SK-N-SH (cell line): ENCODE results near the gene STXBP6. TPM values are rescaled to one million over a fixed set of nuclear protein-coding genes. Genes with fewer than 3 reads are reported as not detected.

Experiments
- CTCF ChIA-PET: fragments of 300-600, 350-600 bp; formaldehyde crosslinking; extraction: SDS; loops from one replicate; lab custom pipeline; 2021; lab: Yijun Ruan, JAX
- POLR2A ChIA-PET: fragments of 350-600 bp; sonication (Branson Sonifier 250); formaldehyde crosslinking; extraction: SDS; loops from one replicate; lab custom pipeline; 2020; ENCODE audit warnings: antibody characterized with exemption, inconsistent platforms; lab: Yijun Ruan, JAX
- DNase-seq: peaks from one replicate; pipeline ENCODE4 v3.0.0; 2012
- H2AFZ ChIP-seq: fragments of 200-600 bp; sonication (generic); 2 replicates; pipeline ENCODE4 v1.8.1; 2016; ENCODE audit warnings: antibody characterized with exemption, mild to moderate bottlenecking, low read depth
- H3F3A ChIP-seq: fragments of 200-600 bp; sonication (generic); replicated peaks from 2 replicates; pipeline ENCODE3; 2016; ENCODE audit warnings: antibody characterized with exemption, mild to moderate bottlenecking; ENCODE audit not compliant: insufficient read depth
- H3K27ac ChIP-seq, 2 experiments: fragments of 200-500 bp in 1 of 2; fragments of 200-600 bp in 1 of 2; sonication (Bioruptor generic) in 1 of 2; sonication (generic), shearing (Covaris generic) in 1 of 2; 2 replicates each; pipeline versions ENCODE4 v1.5.1 to v1.6.1; 2014 to 2016; ENCODE audit warnings: low read depth in 2 of 2, inconsistent platforms in 1 of 2, low read length in 1 of 2, mild to moderate bottlenecking in 1 of 2, mixed read lengths in 1 of 2
- H3K27me3 ChIP-seq: fragments of 200-600 bp; sonication (generic), shearing (Covaris generic); 2 replicates; pipeline ENCODE4 v1.6.1; 2016; ENCODE audit warnings: mixed run types; ENCODE audit not compliant: insufficient read depth
- H3K36me3 ChIP-seq, 2 experiments: fragments of 200-500 bp in 1 of 2; fragments of 200-600 bp in 1 of 2; sonication (Bioruptor generic) in 1 of 2; sonication (generic) in 1 of 2; replicated peaks in 1 of 2; 2 replicates each; pipeline versions ENCODE3 to v1.5.1; 2014 to 2016; ENCODE audit warnings: low read length in 1 of 2, mild to moderate bottlenecking in 1 of 2; ENCODE audit not compliant: insufficient read depth in 2 of 2, control insufficient read depth in 1 of 2
- H3K4me1 ChIP-seq, 2 experiments: fragments of 200-500 bp in 1 of 2; fragments of 200-600 bp in 1 of 2; sonication (Bioruptor generic) in 1 of 2; sonication (generic), shearing (Covaris generic) in 1 of 2; 2 replicates each; pipeline versions ENCODE4 v1.5.1 to v1.6.1; 2014 to 2016; ENCODE audit warnings: low read depth in 1 of 2, low read length in 1 of 2, mixed run types in 1 of 2; ENCODE audit not compliant: insufficient read depth in 2 of 2, control insufficient read depth in 1 of 2
- H3K4me2 ChIP-seq: fragments of 200-600 bp; sonication (generic), shearing (Covaris generic); 2 replicates; pipeline ENCODE4 v1.6.1; 2017; ENCODE audit warnings: mixed run types
- H3K4me3 ChIP-seq, 2 experiments: fragments of 200-500 bp in 1 of 2; fragments of 200-600 bp in 1 of 2; sonication (Bioruptor generic) in 1 of 2; sonication (generic), shearing (Covaris generic) in 1 of 2; 2 replicates each; pipeline versions ENCODE4 v1.5.1 to v1.8.1; 2014 to 2016; ENCODE audit warnings: low read depth in 2 of 2, inconsistent platforms in 1 of 2, low read length in 1 of 2, mild to moderate bottlenecking in 1 of 2, mixed read lengths in 1 of 2, moderate library complexity in 1 of 2
- H3K79me2 ChIP-seq: fragments of 200-600 bp; sonication (generic); 2 replicates; pipeline ENCODE4 v1.8.1; 2017; ENCODE audit warnings: mild to moderate bottlenecking; ENCODE audit not compliant: insufficient read depth
- H3K9ac ChIP-seq: fragments of 200-600 bp; sonication (generic); 2 replicates; pipeline ENCODE4 v1.6.1; 2017; ENCODE audit warnings: mixed run types
- H3K9me2 ChIP-seq: fragments of 200-600 bp; sonication (generic); 2 replicates; pipeline ENCODE4 v1.6.1; 2017; ENCODE audit warnings: mixed run types
- H3K9me3 ChIP-seq: fragments of 200-600 bp; sonication (generic); 2 replicates; pipeline ENCODE4 v1.6.1; 2017; ENCODE audit warnings: mixed run types, mild to moderate bottlenecking, moderate library complexity
- H4K20me1 ChIP-seq: fragments of 200-600 bp; sonication (generic); 2 replicates; pipeline ENCODE4 v1.6.1; 2017; ENCODE audit warnings: mild to moderate bottlenecking, mixed run types; ENCODE audit not compliant: insufficient read depth
- CHD2 ChIP-seq: fragments of 150-350 bp; IDR thresholded peaks from 2 replicates; pipeline ENCODE4 v1.6.1; 2018; ENCODE audit warnings: low read length; ENCODE audit not compliant: partially characterized antibody
- EZH2phosphoT487 ChIP-seq: fragments of 200-600 bp; sonication (generic); IDR thresholded peaks from 2 replicates; pipeline ENCODE4 v1.6.1; 2017; ENCODE audit warnings: low read depth, mixed run types, mild to moderate bottlenecking, antibody characterized with exemption, moderate library complexity, borderline replicate concordance
- FOXJ3 ChIP-seq: sonication (generic); formaldehyde crosslinking; IDR thresholded peaks from 2 replicates; pipeline ENCODE4 v1.5.1; 2020; ENCODE audit warnings: mild to moderate bottlenecking, missing genetic modification reagents
- FOXM1 ChIP-seq: IDR thresholded peaks from 2 replicates; pipeline ENCODE4 v1.4.0; 2012; ENCODE audit warnings: low read depth, mild to moderate bottlenecking
- GABPA ChIP-seq: IDR thresholded peaks from 2 replicates; pipeline ENCODE4 v1.4.0; 2012; ENCODE audit warnings: low read depth, mild to moderate bottlenecking
- GATA2 ChIP-seq: sonication (generic); formaldehyde crosslinking; IDR thresholded peaks from 2 replicates; pipeline ENCODE4 v1.5.0; 2020; ENCODE audit warnings: mild to moderate bottlenecking, missing genetic modification reagents
- JUND ChIP-seq: IDR thresholded peaks from 2 replicates; pipeline ENCODE4 v1.4.0; 2012
- MEF2A ChIP-seq: IDR thresholded peaks from 2 replicates; pipeline ENCODE4 v1.4.0; 2012; ENCODE audit warnings: low read depth, borderline replicate concordance
- NFIC ChIP-seq: IDR thresholded peaks from 2 replicates; pipeline ENCODE4 v1.4.0; 2012; ENCODE audit warnings: borderline replicate concordance
- NRF1 ChIP-seq: IDR thresholded peaks from 2 replicates; pipeline ENCODE4 v1.6.1; 2012; ENCODE audit warnings: low read depth, mild to moderate bottlenecking, low read length
- PBX3 ChIP-seq: IDR thresholded peaks from 2 replicates; pipeline ENCODE4; 2012
- POLR2AphosphoS5 ChIP-seq: IDR thresholded peaks from 2 replicates; pipeline ENCODE4 v1.6.1; 2012; ENCODE audit warnings: low read depth, low read length
- RCOR1 ChIP-seq: fragments of 150-350 bp; IDR thresholded peaks from 2 replicates; pipeline ENCODE4 v1.6.1; 2017; ENCODE audit warnings: antibody characterized with exemption, low read length
- RXRA ChIP-seq: IDR thresholded peaks from 2 replicates; pipeline ENCODE4 v1.4.0; 2012; ENCODE audit warnings: low read depth, mild to moderate bottlenecking, borderline replicate concordance
- SIN3A ChIP-seq: IDR thresholded peaks from 2 replicates; pipeline ENCODE4 v1.6.1; 2012; ENCODE audit warnings: low read depth, mild to moderate bottlenecking, low read length, moderate library complexity, borderline replicate concordance
- TCF12 ChIP-seq: IDR thresholded peaks from 2 replicates; pipeline ENCODE4 v1.4.0; 2012
- TEAD4 ChIP-seq: IDR thresholded peaks from 2 replicates; pipeline ENCODE4 v1.4.0; 2012; ENCODE audit warnings: mild to moderate bottlenecking, borderline replicate concordance; ENCODE audit not compliant: insufficient read depth
- YY1 ChIP-seq: IDR thresholded peaks from 2 replicates; pipeline ENCODE4 v1.4.0; 2012; ENCODE audit warnings: low read depth, mild to moderate bottlenecking
- WGBS: methylation state at CpG from one replicate; pipeline ENCODE4 v1.1.6; 2017; ENCODE audit warnings: low lambda C conversion rate; 5-methylcytosine and 5-hydroxymethylcytosine counted together
- polyA plus RNA-seq, 3 experiments: library from polyadenylated mRNA; depleted of rRNA; stranded (reverse); fragments of >200 nt; gene quantifications; 2 replicates each; pipeline ENCODE4 v1.2.3, GENCODE V29; 2012
- TF ChIP-seq, protein P1 (sequence below): IDR thresholded peaks from 2 replicates; pipeline ENCODE4 v1.4.0; 2012; ENCODE audit warnings: low read depth, borderline replicate concordance
- TF ChIP-seq, protein P2 (sequence below): IDR thresholded peaks from 2 replicates; pipeline ENCODE4 v1.4.0; 2012; ENCODE audit warnings: low read depth, borderline replicate concordance
- TF ChIP-seq, protein P3 (sequence below): IDR thresholded peaks from 2 replicates; pipeline ENCODE4 v1.4.0; 2012; ENCODE audit warnings: low read depth

STXBP6 gene
- polyA plus RNA-seq, 1 of the 3 experiments (the other 2 are of a cell fraction) = 0.16 TPM

- POLR2A ChIA-PET = no interaction called here
- peaks cover 10% of the 10 kb centered on the region; the same call in 1 of the 2 replicates for H3K27me3 ChIP-seq
- no peaks in the 10 kb centered on the region for H3K9me2 ChIP-seq
- no peak overlapping the region for H3K9ac ChIP-seq
- CTCF ChIA-PET = interaction anchor here (1.4 kb wide), 1 partner anchor 69 kb away, joined by 5 read pairs; no protein-coding TSS in a partner anchor
- no peaks in the 10 kb centered on the region for H3K4me1 ChIP-seq
- no peaks in the 10 kb centered on the region for H3K36me3 ChIP-seq
- H3K79me2 ChIP-seq = no peaks in the 10 kb centered on the region
- DNase-seq = no peak
- 6% methylated on average over 4 of the region's 4 CpGs for WGBS
- H2AFZ ChIP-seq = no peak overlapping the region
- no peak overlapping the region for H3K4me3 ChIP-seq
- no peak overlapping the region for H3K27ac ChIP-seq
- H3K4me2 ChIP-seq = no peak overlapping the region
- H3F3A ChIP-seq = no peaks in the 10 kb centered on the region
- no peaks in the 10 kb centered on the region for H4K20me1 ChIP-seq
- TF ChIP-seq FOXJ3 (CRISPR knock-in tag) (no peak), EZH2phosphoT487 (no peak), SIN3A (no peak), NRF1 (no peak), TCF12 (no peak), GABPA (no peak), CHD2 (no peak), RCOR1 (no peak), NFIC (no peak)
- H3K9me3 ChIP-seq = no peaks in the 10 kb centered on the region
These were observed 174.6 kb downstream of the STXBP6 start for GRCh38 chr14:24875203-24875838.

- 10% methylated on average over 8 of the region's 8 CpGs for WGBS
- POLR2A ChIA-PET = no interaction called here
These were observed 175.3 kb downstream of the STXBP6 start for GRCh38 chr14:24874514-24875202.

More at GRCh38 chr14:24874514-24875202, 175.3 kb downstream of the STXBP6 start:
- no peaks in the 10 kb centered on the region for H3F3A ChIP-seq
- no peaks in the 10 kb centered on the region for H3K9me3 ChIP-seq
- no peaks in the 10 kb centered on the region for H4K20me1 ChIP-seq
- H3K4me3 ChIP-seq = no peak overlapping the region
- peaks cover 10% of the 10 kb centered on the region; the same call in 1 of the 2 replicates for H3K27me3 ChIP-seq
- no peak for DNase-seq
- no peak overlapping the region for H2AFZ ChIP-seq
- H3K36me3 ChIP-seq = no peaks in the 10 kb centered on the region
- no peak for TF ChIP-seq SIN3A
- TF ChIP-seq GATA2 (CRISPR knock-in tag) = no peak
- TF ChIP-seq MEF2A = no peak
- no peak for TF ChIP-seq RXRA
- no peak for TF ChIP-seq EZH2phosphoT487
- TF ChIP-seq, protein P1, sequence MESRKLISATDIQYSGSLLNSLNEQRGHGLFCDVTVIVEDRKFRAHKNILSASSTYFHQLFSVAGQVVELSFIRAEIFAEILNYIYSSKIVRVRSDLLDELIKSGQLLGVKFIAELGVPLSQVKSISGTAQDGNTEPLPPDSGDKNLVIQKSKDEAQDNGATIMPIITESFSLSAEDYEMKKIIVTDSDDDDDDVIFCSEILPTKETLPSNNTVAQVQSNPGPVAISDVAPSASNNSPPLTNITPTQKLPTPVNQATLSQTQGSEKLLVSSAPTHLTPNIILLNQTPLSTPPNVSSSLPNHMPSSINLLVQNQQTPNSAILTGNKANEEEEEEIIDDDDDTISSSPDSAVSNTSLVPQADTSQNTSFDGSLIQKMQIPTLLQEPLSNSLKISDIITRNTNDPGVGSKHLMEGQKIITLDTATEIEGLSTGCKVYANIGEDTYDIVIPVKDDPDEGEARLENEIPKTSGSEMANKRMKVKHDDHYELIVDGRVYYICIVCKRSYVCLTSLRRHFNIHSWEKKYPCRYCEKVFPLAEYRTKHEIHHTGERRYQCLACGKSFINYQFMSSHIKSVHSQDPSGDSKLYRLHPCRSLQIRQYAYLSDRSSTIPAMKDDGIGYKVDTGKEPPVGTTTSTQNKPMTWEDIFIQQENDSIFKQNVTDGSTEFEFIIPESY = no peak
- TF ChIP-seq, protein P2, sequence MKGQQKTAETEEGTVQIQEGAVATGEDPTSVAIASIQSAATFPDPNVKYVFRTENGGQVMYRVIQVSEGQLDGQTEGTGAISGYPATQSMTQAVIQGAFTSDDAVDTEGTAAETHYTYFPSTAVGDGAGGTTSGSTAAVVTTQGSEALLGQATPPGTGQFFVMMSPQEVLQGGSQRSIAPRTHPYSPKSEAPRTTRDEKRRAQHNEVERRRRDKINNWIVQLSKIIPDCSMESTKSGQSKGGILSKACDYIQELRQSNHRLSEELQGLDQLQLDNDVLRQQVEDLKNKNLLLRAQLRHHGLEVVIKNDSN = no peak
- TF ChIP-seq JUND = no peak
- TF ChIP-seq TCF12 = no peak
- TF ChIP-seq, protein P3, sequence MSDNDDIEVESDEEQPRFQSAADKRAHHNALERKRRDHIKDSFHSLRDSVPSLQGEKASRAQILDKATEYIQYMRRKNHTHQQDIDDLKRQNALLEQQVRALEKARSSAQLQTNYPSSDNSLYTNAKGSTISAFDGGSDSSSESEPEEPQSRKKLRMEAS = no peak
- TF ChIP-seq YY1 = no peak
- no peak for TF ChIP-seq RCOR1
- no peak for TF ChIP-seq PBX3
- no peak for TF ChIP-seq GABPA
- no peak for TF ChIP-seq FOXM1
- no peak for TF ChIP-seq POLR2AphosphoS5
- no peak for TF ChIP-seq TEAD4
- H3K9me2 ChIP-seq = no peaks in the 10 kb centered on the region
- CTCF ChIA-PET = no interaction called here
- no peak overlapping the region for H3K9ac ChIP-seq
- no peak overlapping the region for H3K27ac ChIP-seq
- H3K79me2 ChIP-seq = no peaks in the 10 kb centered on the region
- H3K4me2 ChIP-seq = no peak overlapping the region
- no peaks in the 10 kb centered on the region for H3K4me1 ChIP-seq
